Colonic mucosa (tissue), 4 donors: ENCODE measurements around the gene DUXB. TPM values are rescaled to one million over a fixed set of nuclear protein-coding genes. Genes with fewer than 3 reads are reported as not detected.

Experiments
- DNase-seq: peaks from one replicate; pipeline ENCODE4 v3.0.0-alpha.2; 2020
- H3K27ac ChIP-seq: fragments of 200-600 bp; one replicate; pipeline ENCODE4 v1.8.0; 2021
- H3K27me3 ChIP-seq: fragments of 200-600 bp; one replicate; pipeline ENCODE4 v1.8.0; 2021
- H3K36me3 ChIP-seq: fragments of 200-600 bp; one replicate; pipeline ENCODE4 v1.8.0; 2021
- H3K4me1 ChIP-seq: fragments of 200-600 bp; one replicate; pipeline ENCODE4 v1.8.0; 2021; ENCODE audit warnings: mild to moderate bottlenecking
- H3K4me3 ChIP-seq: fragments of 200-600 bp; one replicate; pipeline ENCODE4 v1.8.0; 2021
- H3K9ac ChIP-seq, 2 donors: one replicate each; pipeline ENCODE4 v1.7.0; 2013; ENCODE audit warnings: control low read depth in 2 of 2, low read depth in 2 of 2, low read length in 2 of 2
- H3K9me3 ChIP-seq: fragments of 200-600 bp; one replicate; pipeline ENCODE4 v1.8.0; 2021
- CTCF ChIP-seq: fragments of 200-600 bp; IDR thresholded peaks from one replicate; pipeline ENCODE4 v1.8.0; 2022; ENCODE audit warnings: antibody characterized with exemption, mild to moderate bottlenecking
- intact Hi-C: fragments of 100-400 bp; cut with DNase I; formaldehyde crosslinking; loops from one replicate; pipeline ENCODE4 v1.14.1; 2022
- total RNA-seq, 2 donors: library from RNA; stranded (reverse); fragmentation: NEBNext Ultra II Directional in 1 of 2; extraction: Animal tissue kit (Norgen Biotek cat#: 25700) in 1 of 2; gene quantifications; one replicate each; pipeline ENCODE4 v1.2.1, GENCODE V29; 2021
- donor health status: healthy.
- donor health status: DM: no; HTN: no; CAD: no.
- donor health status: DM: no; HTN: no; CAD: no.

DUXB gene
- total RNA-seq, 2 donors from 2014 or later, result not detected

GRCh38 chr16:75660726-75661302, 40.4 kb downstream of the DUXB start:
- no peak for TF ChIP-seq CTCF
- no peak overlapping the region for H3K4me3 ChIP-seq
- H3K9ac ChIP-seq, result no peak overlapping the region
- H3K27me3 ChIP-seq, result no peaks in the 10 kb centered on the region
- no peaks in the 10 kb centered on the region for H3K4me1 ChIP-seq
- no peak overlapping the region for H3K27ac ChIP-seq
- H3K36me3 ChIP-seq, result peaks cover 5% of the 10 kb centered on the region
- intact Hi-C loops, result no loop called here
- no peak for DNase-seq
- no peaks in the 10 kb centered on the region for H3K9me3 ChIP-seq

GRCh38 chr16:75660321-75660720, 40.9 kb downstream of the DUXB start:
- Histone ChIP-seq H3K9me3 (no peaks in the 10 kb centered on the region), H3K27ac (no peak overlapping the region), H3K9ac (no peak overlapping the region), H3K27me3 (no peaks in the 10 kb centered on the region), H3K4me3 (no peak overlapping the region), H3K36me3 (peaks cover 10% of the 10 kb centered on the region), H3K4me1 (no peaks in the 10 kb centered on the region)
- intact Hi-C loops, result no loop called here
- no peak for DNase-seq
- TF ChIP-seq CTCF, result no peak

- no peaks in the 10 kb centered on the region for H3K4me1 ChIP-seq
- TF ChIP-seq CTCF, result no peak
- H3K27me3 ChIP-seq, result no peaks in the 10 kb centered on the region
- no peak for DNase-seq
- no peak overlapping the region for H3K27ac ChIP-seq
- H3K9me3 ChIP-seq, result no peaks in the 10 kb centered on the region
- no peak overlapping the region for H3K9ac ChIP-seq
- intact Hi-C loops, result no loop called here
- no peak overlapping the region for H3K4me3 ChIP-seq
- peaks cover 14% of the 10 kb centered on the region for H3K36me3 ChIP-seq
Observed at GRCh38 chr16:75658175-75658574, 43.1 kb downstream of the DUXB start.

GRCh38 chr16:75653922-75654321, 47.3 kb downstream of the DUXB start:
- H3K27ac ChIP-seq, result no peak overlapping the region
- peaks cover 10% of the 10 kb centered on the region for H3K4me1 ChIP-seq
- no peaks in the 10 kb centered on the region for H3K27me3 ChIP-seq
- no peak for DNase-seq
- H3K36me3 ChIP-seq, result peaks cover 14% of the 10 kb centered on the region
- TF ChIP-seq CTCF, result no peak
- no peaks in the 10 kb centered on the region for H3K9me3 ChIP-seq
- no peak overlapping the region for H3K9ac ChIP-seq
- intact Hi-C loops, result loop anchor here (5.0 kb wide), 1 partner anchor 108 kb away; no protein-coding TSS in a partner anchor
- H3K4me3 ChIP-seq, result no peak overlapping the region

GRCh38 chr16:75648265-75649076, 52.8 kb downstream of the DUXB start:
- Histone ChIP-seq H3K27ac (peak overlapping the region; percentile 99), H3K9ac (peak overlapping the region; percentile 95 to 99), H3K4me3 (peak overlapping the region; percentile 94), H3K36me3 (no peaks in the 10 kb centered on the region), H3K9me3 (no peaks in the 10 kb centered on the region), H3K4me1 (peaks cover 18% of the 10 kb centered on the region), H3K27me3 (no peaks in the 10 kb centered on the region)
- no peak for TF ChIP-seq CTCF
- intact Hi-C loops, result no loop called here
- DNase-seq, result peak; percentile 92
